ENCODE data around the gene NSMF.

DNA sequence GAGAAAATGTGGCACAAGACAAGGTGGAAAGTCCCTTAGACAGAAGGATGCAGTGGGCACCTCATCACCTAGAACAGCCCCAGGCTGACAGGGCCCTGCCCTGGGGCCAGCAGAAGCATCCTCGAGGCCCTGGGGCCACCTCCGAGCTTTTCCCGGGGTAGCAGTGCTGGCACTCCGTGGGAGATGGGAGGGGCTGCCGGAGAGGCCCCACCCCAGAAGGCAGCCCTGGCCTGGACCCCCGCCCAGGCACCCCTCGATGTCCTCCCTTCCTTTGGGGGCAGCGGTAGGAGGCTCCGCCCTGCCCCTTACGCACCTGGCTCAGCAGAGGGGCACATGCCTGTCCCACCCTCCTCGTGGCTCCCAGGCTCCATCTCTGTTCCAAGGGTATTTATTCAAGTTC is 17.7 kb upstream of the NSMF start:
- TF ChIP-seq POLR2A (IDR thresholded peaks at IDR 0.05; ENCODE audit: low read length), result no peak
- no peak for TF ChIP-seq GATA1 (IDR thresholded peaks at IDR 0.05; ENCODE audit: low read depth, low read length)

All from erythroblast (primary cell).